KMS-11 (cell line): ENCODE data around the gene EML5.

Experiments used
- H2AFZ ChIP-seq: fragments of 200-600 bp; sonication (generic); 2 replicates; pipeline ENCODE4 v1.6.1; 2016; ENCODE audit warnings: antibody characterized with exemption, mixed run types, low read depth
- H3K27ac ChIP-seq: fragments of 200-600 bp; sonication (generic); 2 replicates; pipeline ENCODE4 v1.6.1; 2016; ENCODE audit warnings: mild to moderate bottlenecking, mixed run types
- H3K27me3 ChIP-seq: fragments of 200-600 bp; sonication (generic); 2 replicates; pipeline ENCODE4 v1.6.1; 2017; ENCODE audit warnings: mild to moderate bottlenecking, low read depth, mixed run types, moderate library complexity; ENCODE audit not compliant: insufficient read depth
- H3K36me3 ChIP-seq: fragments of 200-600 bp; sonication (generic); 2 replicates; pipeline ENCODE4 v1.6.1; 2017; ENCODE audit warnings: mild to moderate bottlenecking, mixed run types; ENCODE audit not compliant: insufficient read depth
- H3K4me1 ChIP-seq: fragments of 200-600 bp; sonication (generic); 2 replicates; pipeline ENCODE4 v1.6.1; 2016; ENCODE audit warnings: mild to moderate bottlenecking, low read depth, mixed run types; ENCODE audit not compliant: poor library complexity, severe bottlenecking
- H3K4me2 ChIP-seq: fragments of 200-600 bp; sonication (generic); 2 replicates; pipeline ENCODE4 v1.7.0; 2016; ENCODE audit warnings: mild to moderate bottlenecking, mixed run types
- H3K4me3 ChIP-seq: fragments of 200-600 bp; sonication (generic); IDR thresholded peaks from 2 replicates; pipeline ENCODE4 v1.6.1; 2017; ENCODE audit warnings: low read depth, low read length, mixed read lengths; ENCODE audit not compliant: insufficient read depth
- H3K79me2 ChIP-seq: fragments of 200-600 bp; sonication (generic); 2 replicates; pipeline ENCODE4 v1.6.1; 2016; ENCODE audit warnings: low read depth, mixed run types; ENCODE audit not compliant: insufficient read depth
- H3K9ac ChIP-seq: fragments of 200-600 bp; sonication (generic); 2 replicates; pipeline ENCODE4 v1.6.1; 2016; ENCODE audit warnings: mild to moderate bottlenecking, mixed run types
- H4K20me1 ChIP-seq: fragments of 200-600 bp; sonication (generic); 2 replicates; pipeline ENCODE4 v1.6.1; 2016; ENCODE audit warnings: mild to moderate bottlenecking, mixed run types; ENCODE audit not compliant: insufficient read depth
- TF ChIP-seq, protein P1 (sequence below): fragments of 200-600 bp; sonication (generic); conservative IDR thresholded peaks from 2 replicates; pipeline ENCODE4 v1.6.1; 2017; ENCODE audit warnings: low read depth, mild to moderate bottlenecking, antibody characterized with exemption, low read length, moderate library complexity, mixed read lengths

The EML5 gene

DNA sequence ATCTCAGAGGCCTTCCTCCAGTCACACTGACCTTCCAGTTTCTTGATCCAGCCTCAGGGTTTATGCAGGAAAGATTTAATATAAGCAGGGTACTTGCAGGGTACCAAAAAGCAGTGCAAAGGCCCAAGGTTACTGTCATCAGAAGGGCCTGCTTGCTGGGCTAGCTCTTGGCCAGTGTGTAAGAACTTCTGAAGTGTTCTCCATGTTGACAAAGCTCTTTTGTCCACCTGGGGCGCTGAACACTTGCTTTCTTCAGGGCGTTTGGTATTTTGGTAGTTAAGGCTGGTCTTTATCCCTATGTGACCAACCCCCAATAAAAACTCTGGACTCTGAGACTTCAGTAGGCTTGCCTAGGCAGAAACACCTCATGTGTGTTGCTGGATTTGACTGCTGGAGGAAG, 160.2 kb downstream of the EML5 start:
- TF ChIP-seq, protein P1, sequence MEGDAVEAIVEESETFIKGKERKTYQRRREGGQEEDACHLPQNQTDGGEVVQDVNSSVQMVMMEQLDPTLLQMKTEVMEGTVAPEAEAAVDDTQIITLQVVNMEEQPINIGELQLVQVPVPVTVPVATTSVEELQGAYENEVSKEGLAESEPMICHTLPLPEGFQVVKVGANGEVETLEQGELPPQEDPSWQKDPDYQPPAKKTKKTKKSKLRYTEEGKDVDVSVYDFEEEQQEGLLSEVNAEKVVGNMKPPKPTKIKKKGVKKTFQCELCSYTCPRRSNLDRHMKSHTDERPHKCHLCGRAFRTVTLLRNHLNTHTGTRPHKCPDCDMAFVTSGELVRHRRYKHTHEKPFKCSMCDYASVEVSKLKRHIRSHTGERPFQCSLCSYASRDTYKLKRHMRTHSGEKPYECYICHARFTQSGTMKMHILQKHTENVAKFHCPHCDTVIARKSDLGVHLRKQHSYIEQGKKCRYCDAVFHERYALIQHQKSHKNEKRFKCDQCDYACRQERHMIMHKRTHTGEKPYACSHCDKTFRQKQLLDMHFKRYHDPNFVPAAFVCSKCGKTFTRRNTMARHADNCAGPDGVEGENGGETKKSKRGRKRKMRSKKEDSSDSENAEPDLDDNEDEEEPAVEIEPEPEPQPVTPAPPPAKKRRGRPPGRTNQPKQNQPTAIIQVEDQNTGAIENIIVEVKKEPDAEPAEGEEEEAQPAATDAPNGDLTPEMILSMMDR = no peak
- Histone ChIP-seq H3K9ac (no peak overlapping the region), H3K4me1 (peaks cover 3% of the 10 kb centered on the region), H2AFZ (no peak overlapping the region), H3K79me2 (no peaks in the 10 kb centered on the region), H3K4me3 (no peak overlapping the region), H3K27me3 (no peaks in the 10 kb centered on the region), H4K20me1 (no peaks in the 10 kb centered on the region), H3K36me3 (no peaks in the 10 kb centered on the region), H3K27ac (no peak overlapping the region), H3K4me2 (no peak overlapping the region)

DNA sequence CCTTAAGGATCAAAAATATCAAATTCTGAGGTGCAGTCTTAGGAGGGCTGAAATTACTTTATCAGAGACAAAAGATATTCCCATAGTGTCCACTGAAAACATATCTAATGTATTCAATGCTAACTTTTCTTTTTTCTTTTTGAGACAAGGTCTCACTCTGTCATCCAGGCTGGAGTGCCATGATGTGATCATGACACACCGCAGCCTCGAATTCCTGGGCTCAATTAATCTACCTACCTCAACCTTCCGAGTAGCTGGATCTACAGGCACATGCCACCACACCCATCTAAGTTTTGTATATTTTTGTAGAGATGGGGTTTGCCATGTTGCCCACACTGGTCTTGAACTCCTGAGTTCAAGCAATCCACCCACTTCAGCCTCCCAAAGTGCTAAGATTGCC, 161.7 kb downstream of the EML5 start:
- TF ChIP-seq, protein P1 = no peak
- no peak overlapping the region for H3K4me3 ChIP-seq
- H2AFZ ChIP-seq = no peak overlapping the region

GRCh38 chr14:88630565-88630964, 162.2 kb downstream of the EML5 start:
- no peaks in the 10 kb centered on the region for H3K36me3 ChIP-seq
- no peak overlapping the region for H3K4me2 ChIP-seq
- TF ChIP-seq, protein P1 = no peak
- no peaks in the 10 kb centered on the region for H4K20me1 ChIP-seq
- H3K4me1 ChIP-seq = peaks cover 3% of the 10 kb centered on the region
- no peaks in the 10 kb centered on the region for H3K27me3 ChIP-seq
- H3K79me2 ChIP-seq = no peaks in the 10 kb centered on the region
- H3K9ac ChIP-seq = no peak overlapping the region
- no peak overlapping the region for H3K27ac ChIP-seq
- H3K4me3 ChIP-seq = no peak overlapping the region
- no peak overlapping the region for H2AFZ ChIP-seq

More for the DNA sequence above, 161.7 kb downstream of the EML5 start:
- no peak overlapping the region for H3K9ac ChIP-seq
- H3K4me1 ChIP-seq = peaks cover 3% of the 10 kb centered on the region
- H3K4me2 ChIP-seq = no peak overlapping the region
- H3K36me3 ChIP-seq = no peaks in the 10 kb centered on the region
- H3K27me3 ChIP-seq = no peaks in the 10 kb centered on the region
- H4K20me1 ChIP-seq = no peaks in the 10 kb centered on the region
- no peak overlapping the region for H3K27ac ChIP-seq
- H3K79me2 ChIP-seq = no peaks in the 10 kb centered on the region

DNA sequence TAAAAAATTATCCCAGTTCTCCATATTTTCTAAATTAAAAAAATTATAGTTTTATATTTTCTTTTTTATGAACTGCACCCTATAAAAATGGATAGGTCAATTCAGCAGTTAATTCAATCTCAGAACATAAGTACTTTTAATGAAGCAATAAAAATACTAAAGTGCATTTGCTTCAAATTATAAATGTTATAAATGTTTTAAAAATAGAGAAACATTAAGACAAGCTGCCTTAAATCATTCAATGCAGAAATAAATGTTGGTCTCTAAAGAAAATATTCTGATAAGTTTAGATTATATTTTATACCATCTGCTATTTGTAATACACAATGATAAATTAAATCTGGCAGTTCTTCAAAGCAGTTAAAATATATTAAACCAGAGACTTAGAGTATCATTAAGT, 164.3 kb downstream of the EML5 start:
- no peak overlapping the region for H2AFZ ChIP-seq

More for the DNA sequence above, 164.3 kb downstream of the EML5 start:
- no peaks in the 10 kb centered on the region for H3K27me3 ChIP-seq
- TF ChIP-seq, protein P1 = no peak
- H3K27ac ChIP-seq = no peak overlapping the region
- no peaks in the 10 kb centered on the region for H3K79me2 ChIP-seq
- H3K4me1 ChIP-seq = peaks cover 3% of the 10 kb centered on the region
- no peak overlapping the region for H3K9ac ChIP-seq
- H3K4me2 ChIP-seq = no peak overlapping the region
- H3K36me3 ChIP-seq = no peaks in the 10 kb centered on the region
- H3K4me3 ChIP-seq = no peak overlapping the region
- no peaks in the 10 kb centered on the region for H4K20me1 ChIP-seq
